Parathyroid adenoma (tissue), 2 donors: ENCODE measurements around the gene ENOX2.

ENCODE experiments used
- H2AFZ ChIP-seq: fragments of 300-600 bp; sonication (generic); one replicate; pipeline ENCODE4 v1.7.0; 2017; ENCODE audit warnings: antibody characterized with exemption, mild to moderate bottlenecking
- H3K27ac ChIP-seq: fragments of 300-600 bp; sonication (generic); one replicate; pipeline ENCODE4 v1.7.0; 2017
- H3K27me3 ChIP-seq: fragments of 300-600 bp; sonication (generic); one replicate; pipeline ENCODE4 v1.7.0; 2017; ENCODE audit warnings: low read length; ENCODE audit not compliant: control insufficient read depth, insufficient read depth
- H3K36me3 ChIP-seq: fragments of 300-600 bp; sonication (generic); one replicate; pipeline ENCODE4 v1.7.0; 2017; ENCODE audit warnings: low read length; ENCODE audit not compliant: control insufficient read depth, insufficient read depth
- H3K4me1 ChIP-seq: fragments of 300-600 bp; sonication (generic); one replicate; pipeline ENCODE4 v1.7.0; 2017; ENCODE audit warnings: control low read depth
- H3K4me2 ChIP-seq: fragments of 300-600 bp; sonication (generic); one replicate; pipeline ENCODE4 v1.7.0; 2017; ENCODE audit warnings: low read length
- H3K4me3 ChIP-seq: fragments of 300-600 bp; sonication (generic); one replicate; pipeline ENCODE4 v1.7.0; 2017; ENCODE audit warnings: low read depth, low read length
- H3K79me2 ChIP-seq: fragments of 300-600 bp; sonication (generic); one replicate; pipeline ENCODE4 v1.7.0; 2017; ENCODE audit warnings: control low read depth
- H3K9ac ChIP-seq: fragments of 300-600 bp; sonication (generic); one replicate; pipeline ENCODE4 v1.7.0; 2017; ENCODE audit warnings: mild to moderate bottlenecking
- H3K9me3 ChIP-seq: fragments of 300-600 bp; sonication (generic); one replicate; pipeline ENCODE4 v1.7.0; 2017; ENCODE audit warnings: low read length; ENCODE audit not compliant: control insufficient read depth
- TF ChIP-seq, protein P1 (sequence below): fragments of 300-600 bp; sonication (generic); IDR thresholded peaks from one replicate; pipeline ENCODE4 v1.7.0; 2017; ENCODE audit warnings: antibody characterized with exemption, mild to moderate bottlenecking
- donor health status: primary hyperparathyroidism.

ENOX2 gene

DNA sequence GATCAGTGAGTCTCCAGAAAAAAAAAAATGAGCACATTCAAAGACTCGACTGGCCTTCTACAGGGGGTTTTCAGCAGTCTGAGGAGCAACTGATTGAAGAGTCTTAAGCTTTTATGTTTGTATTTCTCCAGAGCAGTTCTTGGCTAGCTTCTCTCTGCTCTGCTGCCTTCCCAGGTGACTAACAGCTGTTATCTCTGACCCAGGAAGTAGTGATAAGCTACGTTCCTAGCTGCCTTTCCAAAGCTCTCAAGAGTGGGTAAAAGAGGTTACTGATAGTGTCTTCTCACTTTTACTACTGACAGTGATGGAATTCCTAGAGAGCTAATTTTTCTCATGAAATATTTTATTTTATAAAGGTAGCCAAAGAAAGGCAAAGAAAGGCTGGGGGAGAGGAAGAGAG lies 66.6 kb downstream of the ENOX2 start:
- H3K79me2 ChIP-seq, result no peaks in the 10 kb centered on the region
- no peaks in the 10 kb centered on the region for H3K36me3 ChIP-seq
- no peaks in the 10 kb centered on the region for H3K27me3 ChIP-seq
- no peak overlapping the region for H3K9ac ChIP-seq
- no peak overlapping the region for H2AFZ ChIP-seq
- no peaks in the 10 kb centered on the region for H3K4me1 ChIP-seq
- TF ChIP-seq, protein P1, sequence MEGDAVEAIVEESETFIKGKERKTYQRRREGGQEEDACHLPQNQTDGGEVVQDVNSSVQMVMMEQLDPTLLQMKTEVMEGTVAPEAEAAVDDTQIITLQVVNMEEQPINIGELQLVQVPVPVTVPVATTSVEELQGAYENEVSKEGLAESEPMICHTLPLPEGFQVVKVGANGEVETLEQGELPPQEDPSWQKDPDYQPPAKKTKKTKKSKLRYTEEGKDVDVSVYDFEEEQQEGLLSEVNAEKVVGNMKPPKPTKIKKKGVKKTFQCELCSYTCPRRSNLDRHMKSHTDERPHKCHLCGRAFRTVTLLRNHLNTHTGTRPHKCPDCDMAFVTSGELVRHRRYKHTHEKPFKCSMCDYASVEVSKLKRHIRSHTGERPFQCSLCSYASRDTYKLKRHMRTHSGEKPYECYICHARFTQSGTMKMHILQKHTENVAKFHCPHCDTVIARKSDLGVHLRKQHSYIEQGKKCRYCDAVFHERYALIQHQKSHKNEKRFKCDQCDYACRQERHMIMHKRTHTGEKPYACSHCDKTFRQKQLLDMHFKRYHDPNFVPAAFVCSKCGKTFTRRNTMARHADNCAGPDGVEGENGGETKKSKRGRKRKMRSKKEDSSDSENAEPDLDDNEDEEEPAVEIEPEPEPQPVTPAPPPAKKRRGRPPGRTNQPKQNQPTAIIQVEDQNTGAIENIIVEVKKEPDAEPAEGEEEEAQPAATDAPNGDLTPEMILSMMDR, result no peak
- no peak overlapping the region for H3K4me2 ChIP-seq
- H3K4me3 ChIP-seq, result no peak overlapping the region
- no peak overlapping the region for H3K27ac ChIP-seq
- H3K9me3 ChIP-seq, result no peaks in the 10 kb centered on the region

DNA sequence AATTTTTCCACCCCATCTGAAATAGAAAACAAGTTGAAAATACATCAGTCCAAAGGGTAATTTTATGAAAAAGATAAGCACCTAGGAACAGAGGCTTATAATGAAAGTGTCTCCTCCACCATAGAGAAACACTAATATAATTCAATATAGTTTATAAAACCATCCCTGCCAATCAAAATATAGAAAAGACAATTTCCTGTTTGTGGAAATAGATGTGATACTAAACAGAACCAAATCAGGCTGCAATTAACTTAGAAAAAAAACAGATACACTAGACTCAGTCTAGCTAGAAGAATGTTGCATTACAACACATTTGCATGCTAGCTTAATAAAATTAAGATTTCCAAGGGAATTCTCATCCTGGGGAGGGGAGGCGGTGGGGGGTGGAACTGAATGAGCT lies 68.2 kb downstream of the ENOX2 start:
- H3K27ac ChIP-seq, result no peak overlapping the region
- TF ChIP-seq, protein P1, result no peak

DNA sequence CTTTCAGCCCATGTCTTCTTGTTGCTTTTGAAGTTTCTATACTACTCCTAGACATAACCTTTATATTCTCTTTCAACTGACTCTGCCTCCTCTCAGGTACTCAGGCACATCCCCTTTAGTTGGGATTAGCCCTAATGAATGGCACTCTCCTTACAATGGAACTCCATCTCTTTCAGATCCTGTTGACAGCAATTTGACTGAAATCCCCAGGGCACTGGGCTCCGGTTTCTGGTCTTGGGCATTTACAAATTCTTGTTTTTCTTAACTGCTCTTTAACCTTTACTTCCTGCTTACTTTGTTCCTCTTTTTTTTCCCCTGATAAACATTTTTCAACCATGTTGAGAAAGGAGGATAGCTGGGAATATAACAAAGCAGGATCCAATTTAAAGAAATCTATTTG lies 68.9 kb downstream of the ENOX2 start:
- Histone ChIP-seq H3K27me3 (no peaks in the 10 kb centered on the region), H2AFZ (no peak overlapping the region), H3K9ac (no peak overlapping the region), H3K9me3 (no peaks in the 10 kb centered on the region), H3K4me2 (no peak overlapping the region), H3K27ac (no peak overlapping the region), H3K4me3 (no peak overlapping the region), H3K36me3 (no peaks in the 10 kb centered on the region), H3K4me1 (no peaks in the 10 kb centered on the region), H3K79me2 (no peaks in the 10 kb centered on the region)
- TF ChIP-seq, protein P1, result no peak

More for the DNA sequence above, 68.2 kb downstream of the ENOX2 start:
- Histone ChIP-seq H2AFZ (no peak overlapping the region), H3K27me3 (no peaks in the 10 kb centered on the region), H3K4me1 (no peaks in the 10 kb centered on the region), H3K9me3 (no peaks in the 10 kb centered on the region), H3K36me3 (no peaks in the 10 kb centered on the region), H3K4me3 (no peak overlapping the region), H3K9ac (no peak overlapping the region), H3K79me2 (no peaks in the 10 kb centered on the region), H3K4me2 (no peak overlapping the region)

DNA sequence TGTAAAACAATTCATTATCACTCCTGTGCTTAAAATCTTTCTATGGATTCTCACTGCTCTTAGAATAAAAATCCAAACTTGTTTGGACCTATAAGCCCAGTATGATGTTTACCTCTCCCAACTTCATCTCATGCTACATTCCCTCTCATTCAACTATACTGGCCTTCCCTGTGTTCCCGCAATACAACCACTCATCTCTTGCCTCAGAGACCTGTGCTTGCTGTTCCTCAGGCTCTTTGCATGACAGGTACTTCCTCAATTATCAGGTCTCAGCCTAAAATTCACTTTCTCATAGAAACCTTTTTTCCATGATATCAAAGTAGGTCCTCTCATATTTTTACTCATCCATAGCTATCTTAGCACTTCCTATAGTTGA lies 71.7 kb downstream of the ENOX2 start:
- Histone ChIP-seq H3K4me2 (no peak overlapping the region), H3K27me3 (no peaks in the 10 kb centered on the region)
- TF ChIP-seq, protein P1, result no peak

DNA sequence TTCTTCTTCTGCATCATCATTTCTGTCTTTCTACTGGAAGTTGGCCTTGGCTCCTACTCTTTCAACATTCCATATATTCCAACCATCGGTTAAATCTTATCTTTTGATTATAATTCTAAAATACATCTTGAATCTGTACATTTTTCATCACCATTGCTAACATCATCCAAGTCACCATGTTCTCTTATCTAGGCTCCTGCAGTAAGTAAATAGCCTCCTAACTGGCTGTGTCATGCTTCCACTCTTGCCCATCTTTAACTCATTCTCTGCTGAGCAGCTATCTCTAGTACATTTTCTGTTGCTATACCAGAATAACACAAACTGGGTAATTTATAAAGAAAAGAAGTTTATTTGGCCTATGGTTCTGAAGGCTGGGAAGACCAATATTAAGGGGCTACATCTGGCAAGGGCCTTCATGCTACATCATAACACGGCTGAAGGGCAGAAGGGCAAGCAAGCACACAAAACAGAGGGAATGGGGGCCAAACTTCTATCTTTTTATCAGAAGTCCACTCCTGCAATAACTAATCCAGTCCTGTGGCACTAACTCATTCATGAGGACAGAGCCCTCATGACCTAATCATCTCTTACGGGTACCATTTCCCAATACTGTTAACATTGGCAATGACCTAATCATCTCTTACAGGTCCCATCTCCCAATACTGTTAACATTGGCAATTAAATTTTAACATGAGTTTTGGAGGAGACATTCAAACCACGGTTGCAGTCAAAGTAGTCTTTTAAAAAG lies 72.2 kb downstream of the ENOX2 start:
- Histone ChIP-seq H3K79me2 (no peaks in the 10 kb centered on the region), H3K9me3 (no peaks in the 10 kb centered on the region), H3K4me1 (no peaks in the 10 kb centered on the region), H2AFZ (no peak overlapping the region), H3K4me2 (no peak overlapping the region), H3K27ac (no peak overlapping the region), H3K36me3 (no peaks in the 10 kb centered on the region), H3K4me3 (no peak overlapping the region), H3K9ac (no peak overlapping the region), H3K27me3 (no peaks in the 10 kb centered on the region)
- TF ChIP-seq, protein P1, result no peak

More for the DNA sequence above, 71.7 kb downstream of the ENOX2 start:
- Histone ChIP-seq H3K4me1 (no peaks in the 10 kb centered on the region), H3K9me3 (no peaks in the 10 kb centered on the region), H3K79me2 (no peaks in the 10 kb centered on the region), H2AFZ (no peak overlapping the region), H3K9ac (no peak overlapping the region), H3K4me3 (no peak overlapping the region), H3K27ac (no peak overlapping the region), H3K36me3 (no peaks in the 10 kb centered on the region)
